Measurements from ENCODE around the gene RNF220.

GRCh38 chr1:44464361-44464760, 59.3 kb downstream of the RNF220 start:
- TF ChIP-seq PPARA (CRISPR knock-in tag; IDR thresholded peaks at IDR 0.05; ENCODE audit: borderline replicate concordance) (no peak), CSDC2 (CRISPR knock-in tag; IDR thresholded peaks at IDR 0.05) (no peak), OSR1 (CRISPR knock-in tag; IDR thresholded peaks at IDR 0.05) (no peak), CSRNP3 (CRISPR knock-in tag; IDR thresholded peaks at IDR 0.05) (no peak), SNAI2 (CRISPR knock-in tag; IDR thresholded peaks at IDR 0.05) (no peak), ZC3H10 (CRISPR knock-in tag; IDR thresholded peaks at IDR 0.05) (no peak), ZNF70 (CRISPR knock-in tag; IDR thresholded peaks at IDR 0.05) (no peak), ZFP30 (CRISPR knock-in tag; IDR thresholded peaks at IDR 0.05) (no peak)

Measured in SK-N-SH treated with all-trans-retinoic acid at 6 μM for 48 hours (cell line).